HG02840 (cell line): ENCODE data around the gene FIP1L1.
"Not testable (repeated sequence)": the region's sequence is repeated elsewhere in the genome, so short reads cannot be mapped to it uniquely, and the experiment has no call there.

ENCODE experiments used
- ATAC-seq: cut with Tn5 transposase; IDR thresholded peaks from one replicate; pipeline ENCODE4 v1.9.1; 2021; ENCODE audit warnings: mild to moderate bottlenecking, moderate library complexity, moderate number of reproducible peaks; ENCODE audit not compliant: unreplicated experiment, low FRiP score

The FIP1L1 gene

DNA sequence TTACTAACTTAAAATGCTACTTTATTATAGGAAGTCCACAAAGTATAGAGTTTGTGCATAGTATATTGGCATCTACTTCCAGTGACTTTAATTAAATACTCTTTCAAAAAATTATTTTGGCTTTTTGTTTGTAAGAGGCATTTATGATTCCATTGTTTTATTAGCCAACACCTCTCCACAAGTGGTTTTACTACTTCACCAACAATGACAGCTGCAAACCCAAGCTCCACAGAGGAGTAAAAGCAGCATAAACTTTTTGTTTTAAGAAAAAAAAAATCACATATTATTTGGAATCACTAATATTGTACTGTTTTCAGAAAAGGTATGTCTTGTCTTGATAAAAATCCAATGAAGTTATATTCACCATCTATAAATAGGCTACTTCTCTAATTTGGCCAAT lies 88.5 kb downstream of the FIP1L1 start:
- no peak for ATAC-seq

- ATAC-seq, result not testable (repeated sequence)
Observed at GRCh38 chr4:53466576-53466975, 89.1 kb downstream of the FIP1L1 start.

GRCh38 chr4:53476232-53477037 lies 99.0 kb downstream of the FIP1L1 start:
- no peak for ATAC-seq

GRCh38 chr4:53477038-53477565 lies 99.7 kb downstream of the FIP1L1 start:
- no peak for ATAC-seq

DNA sequence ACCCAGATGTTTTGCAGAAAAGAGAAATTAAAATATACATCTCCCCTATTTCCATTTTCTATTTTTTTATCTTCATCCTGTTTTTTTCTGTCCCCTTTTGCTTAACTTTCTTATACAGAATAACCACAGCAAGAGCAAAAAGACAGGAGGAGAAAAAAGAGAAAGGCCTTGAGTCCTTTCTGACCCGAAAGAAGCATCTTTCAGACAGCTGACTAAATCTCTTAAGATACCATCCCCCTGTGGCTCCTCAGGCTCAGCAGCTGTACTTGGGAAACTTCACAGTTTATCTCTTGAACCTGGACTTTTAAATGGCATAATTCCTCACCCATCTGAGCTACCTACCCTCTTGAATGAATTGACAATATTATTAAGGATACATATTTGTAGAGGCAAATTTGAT lies 100.2 kb downstream of the FIP1L1 start:
- no peak for ATAC-seq

DNA sequence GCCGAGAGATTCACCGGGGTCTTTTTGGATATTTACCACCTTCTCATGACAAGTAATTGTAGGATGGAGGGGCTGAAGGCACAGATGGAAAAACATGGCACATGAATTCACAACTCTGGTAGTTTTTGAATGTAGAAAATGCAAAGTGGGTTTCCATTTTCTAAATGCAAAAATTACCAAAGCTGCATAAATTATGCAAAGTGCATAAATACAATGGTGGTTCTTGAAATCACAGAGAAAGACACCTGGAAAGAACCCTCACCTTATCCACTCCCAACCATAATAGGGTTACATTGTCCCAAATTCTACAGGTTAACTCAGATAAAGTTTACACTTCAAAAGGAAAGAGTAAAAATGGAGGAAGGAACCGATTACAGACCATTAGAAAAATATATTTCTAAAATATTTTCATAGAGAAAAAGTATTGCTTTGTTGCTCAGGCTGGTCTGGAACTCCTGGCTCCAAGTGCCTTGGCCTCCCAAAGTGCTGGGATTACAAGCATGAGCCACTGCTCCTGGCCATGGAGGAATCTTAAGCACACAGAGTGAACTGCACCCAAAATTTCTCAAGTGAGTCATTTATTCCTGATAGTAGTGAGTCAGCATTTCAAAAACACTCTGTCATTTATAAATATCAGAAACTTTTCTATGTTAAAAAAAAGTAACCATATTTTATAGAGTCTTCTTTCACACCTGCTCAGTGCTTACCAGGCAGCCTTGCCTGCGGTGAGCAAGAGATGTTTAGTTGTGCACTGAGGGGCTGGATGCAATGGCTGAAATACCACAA lies 101.4 kb downstream of the FIP1L1 start:
- ATAC-seq, result no peak

GRCh38 chr4:53479736-53480525 lies 102.5 kb downstream of the FIP1L1 start:
- no peak for ATAC-seq

DNA sequence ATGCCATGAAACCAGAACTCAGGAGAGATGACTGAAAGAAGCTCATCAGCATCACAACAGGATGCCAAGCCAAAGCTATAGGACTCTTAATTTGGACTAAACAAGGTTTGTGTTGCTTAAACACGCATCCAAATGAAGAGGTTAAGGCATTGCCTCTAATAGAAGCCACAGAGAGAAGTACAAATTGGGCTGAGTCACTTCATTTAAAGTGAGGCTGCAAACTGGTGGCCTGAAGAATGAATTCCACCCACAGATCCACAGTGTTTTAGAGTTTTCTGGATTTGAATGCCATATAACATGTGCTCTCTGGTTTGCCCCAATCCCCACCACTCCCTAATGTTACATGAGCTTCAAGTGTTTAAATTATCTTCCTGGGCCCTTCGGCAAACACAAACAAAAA lies 103.5 kb downstream of the FIP1L1 start:
- no peak for ATAC-seq

- ATAC-seq, result no peak
Observed at GRCh38 chr4:53481586-53481985, 104.1 kb downstream of the FIP1L1 start.

GRCh38 chr4:53483250-53483649 lies 105.8 kb downstream of the FIP1L1 start:
- ATAC-seq, result no peak

- ATAC-seq, result no peak
Observed at GRCh38 chr4:53484911-53485657, 107.6 kb downstream of the FIP1L1 start.

DNA sequence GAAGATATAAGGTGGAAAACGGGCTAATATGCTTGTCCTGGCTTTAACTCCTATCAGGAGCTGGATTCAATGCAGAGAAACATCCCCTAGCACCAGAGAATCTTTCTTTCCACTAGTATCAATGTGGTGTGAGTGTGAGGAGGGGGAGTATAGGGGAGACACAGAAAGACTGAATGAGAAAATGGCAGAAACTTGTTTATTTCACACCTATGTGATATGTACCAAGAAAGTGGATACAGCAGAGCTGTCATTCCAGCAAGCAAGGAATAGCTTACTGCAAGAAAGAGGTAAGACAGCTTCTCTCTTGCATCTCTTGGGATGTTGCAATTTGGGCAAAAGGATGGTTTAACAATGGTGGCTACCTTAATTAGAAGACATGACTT lies 108.2 kb downstream of the FIP1L1 start:
- ATAC-seq, result no peak

- no peak for ATAC-seq
Observed at GRCh38 chr4:53487766-53488165, 110.3 kb downstream of the FIP1L1 start.

- no peak for ATAC-seq
Observed at GRCh38 chr4:53489279-53489889, 111.9 kb downstream of the FIP1L1 start.

DNA sequence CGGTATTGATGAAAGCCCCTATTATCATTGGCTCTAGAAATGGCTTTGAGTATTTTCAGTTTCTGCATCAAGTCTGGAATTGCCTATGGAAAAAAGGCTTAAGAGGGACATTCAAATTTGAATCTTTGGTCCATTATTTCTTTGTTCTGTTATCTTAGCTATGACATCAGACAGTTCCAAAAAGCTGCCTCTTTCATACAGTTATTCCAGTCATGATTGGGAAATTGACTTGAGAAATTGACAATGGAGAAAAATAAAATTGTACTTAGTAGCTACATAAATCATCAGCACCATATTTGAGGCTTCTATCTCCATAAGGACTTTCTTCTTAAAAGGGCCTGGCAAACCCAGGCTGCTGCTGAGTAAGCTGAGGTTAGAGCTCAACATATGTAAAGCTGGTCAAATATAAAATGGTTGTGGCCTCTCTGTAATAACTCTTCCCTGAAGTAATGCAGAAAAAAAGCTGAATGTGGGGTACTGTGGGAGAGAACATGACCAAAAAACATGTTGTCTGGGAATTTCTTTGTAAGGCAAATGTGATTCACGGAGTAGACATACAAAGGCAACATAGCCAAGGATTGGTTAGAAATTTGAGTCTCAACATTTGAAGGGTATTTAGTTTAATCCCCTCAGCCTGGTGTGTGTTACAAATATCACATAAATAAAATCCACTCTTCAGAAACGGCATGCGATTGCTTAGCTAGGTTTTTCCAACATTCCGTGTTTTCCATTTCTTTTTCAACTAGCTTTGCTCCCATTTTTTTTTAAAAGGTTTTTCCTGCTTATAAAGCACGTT lies 112.9 kb downstream of the FIP1L1 start:
- no peak for ATAC-seq

GRCh38 chr4:53490965-53491622 lies 113.7 kb downstream of the FIP1L1 start:
- ATAC-seq, result no peak

- ATAC-seq, result no peak
Observed at GRCh38 chr4:53494851-53495250, 117.4 kb downstream of the FIP1L1 start.

DNA sequence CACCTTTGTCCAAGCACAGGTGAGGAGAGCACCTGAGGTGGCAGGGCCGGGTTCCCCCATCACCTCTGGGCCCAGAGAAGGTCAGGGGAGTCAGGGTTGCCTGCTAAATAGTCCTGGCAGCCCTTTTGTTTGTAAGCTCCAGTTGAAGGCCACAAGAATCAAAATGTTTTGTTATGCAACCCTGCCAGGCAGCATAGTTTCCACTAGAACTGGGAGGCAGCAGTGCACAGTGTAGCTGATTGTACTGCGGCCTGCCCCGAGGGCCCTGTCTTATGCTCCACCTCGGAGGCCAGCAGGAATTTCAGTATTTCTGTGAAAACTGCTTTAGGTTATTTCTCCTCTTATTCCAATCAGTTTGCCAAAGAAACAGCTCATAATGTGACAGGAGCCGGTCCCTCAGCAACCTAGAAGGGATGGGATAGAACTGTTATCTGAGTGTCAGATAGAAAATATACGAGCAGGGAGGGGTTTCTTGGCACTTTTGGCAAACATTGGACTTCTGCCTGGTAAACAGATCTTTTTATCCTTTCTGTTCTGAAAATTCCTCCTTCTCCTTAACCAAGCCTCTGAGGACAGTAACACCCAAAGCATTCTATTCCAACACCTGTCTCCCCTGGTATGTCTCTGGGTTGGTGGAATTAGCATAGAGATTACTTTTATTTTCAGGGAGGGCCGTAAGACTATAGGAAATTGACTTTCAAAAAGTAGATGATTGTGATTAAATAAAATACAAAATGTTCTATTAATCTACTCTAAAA lies 120.2 kb downstream of the FIP1L1 start:
- no peak for ATAC-seq
